IMR-90 (cell line): ENCODE measurements around the gene NEMP1. TPM values are rescaled to one million over a fixed set of nuclear protein-coding genes. Genes with fewer than 3 reads are reported as not detected.

Experiments used
- CTCF ChIP-seq: conservative IDR thresholded peaks from 2 replicates; pipeline ENCODE4 v1.5.1; 2012; ENCODE audit warnings: mild to moderate bottlenecking, low read depth, low read length, improper control_type of control experiment
- MXI1 ChIP-seq: IDR thresholded peaks from 2 replicates; pipeline ENCODE4 v1.6.1; 2012; ENCODE audit warnings: low read depth, mild to moderate bottlenecking, low read length, moderate library complexity, borderline replicate concordance
- POLR2A ChIP-seq: IDR thresholded peaks from 2 replicates; pipeline ENCODE4 v1.6.1; 2012; ENCODE audit warnings: mild to moderate bottlenecking, low read depth, low read length
- polyA plus RNA-seq, 3 experiments: library from polyadenylated mRNA; depleted of rRNA; stranded (reverse); fragments of >200 nt; gene quantifications; 2 replicates each; pipeline ENCODE4 v1.2.3, GENCODE V29; 2012; ENCODE audit warnings: low replicate concordance in 1 of 3
- total RNA-seq: library from RNA; depleted of rRNA; stranded (reverse); fragments of >200 nt; gene quantifications from 2 replicates; pipeline ENCODE4 v1.2.3, GENCODE V29; 2012

The NEMP1 gene
- total and polyA plus RNA-seq, 2 of the 4 experiments (the other 2 are of a cell fraction) = 8.9 to 10.9 TPM

GRCh38 chr12:57046947-57047890 lies 31.4 kb downstream of the NEMP1 start (continued):
- TF ChIP-seq CTCF = no peak
- TF ChIP-seq POLR2A = no peak
- TF ChIP-seq MXI1 = no peak
